Upper lobe of left lung (tissue), 4 donors: ENCODE data around the gene NACC1.

Source experiments
- CTCF ChIP-seq, 6 experiments: fragments of 450-650 bp in 4 of 6; fragments of 200-600 bp in 2 of 6; sonication (generic) in 2 of 6; IDR thresholded peaks; one replicate each; pipeline ENCODE4 v1.5.1; 2016 to 2019; ENCODE audit warnings: antibody characterized with exemption in 6 of 6
- POLR2A ChIP-seq, 4 donors: fragments of 450-650 bp; IDR thresholded peaks; one replicate each; pipeline ENCODE4 v1.5.1; 2016 to 2017; ENCODE audit warnings: antibody characterized with exemption in 4 of 4, mild to moderate bottlenecking in 2 of 4
- POLR2AphosphoS5 ChIP-seq, 2 donors: sonication (generic); formaldehyde crosslinking; IDR thresholded peaks; one replicate each; pipeline ENCODE4 v1.5.1; 2017; ENCODE audit warnings: antibody characterized with exemption in 2 of 2

DNA sequence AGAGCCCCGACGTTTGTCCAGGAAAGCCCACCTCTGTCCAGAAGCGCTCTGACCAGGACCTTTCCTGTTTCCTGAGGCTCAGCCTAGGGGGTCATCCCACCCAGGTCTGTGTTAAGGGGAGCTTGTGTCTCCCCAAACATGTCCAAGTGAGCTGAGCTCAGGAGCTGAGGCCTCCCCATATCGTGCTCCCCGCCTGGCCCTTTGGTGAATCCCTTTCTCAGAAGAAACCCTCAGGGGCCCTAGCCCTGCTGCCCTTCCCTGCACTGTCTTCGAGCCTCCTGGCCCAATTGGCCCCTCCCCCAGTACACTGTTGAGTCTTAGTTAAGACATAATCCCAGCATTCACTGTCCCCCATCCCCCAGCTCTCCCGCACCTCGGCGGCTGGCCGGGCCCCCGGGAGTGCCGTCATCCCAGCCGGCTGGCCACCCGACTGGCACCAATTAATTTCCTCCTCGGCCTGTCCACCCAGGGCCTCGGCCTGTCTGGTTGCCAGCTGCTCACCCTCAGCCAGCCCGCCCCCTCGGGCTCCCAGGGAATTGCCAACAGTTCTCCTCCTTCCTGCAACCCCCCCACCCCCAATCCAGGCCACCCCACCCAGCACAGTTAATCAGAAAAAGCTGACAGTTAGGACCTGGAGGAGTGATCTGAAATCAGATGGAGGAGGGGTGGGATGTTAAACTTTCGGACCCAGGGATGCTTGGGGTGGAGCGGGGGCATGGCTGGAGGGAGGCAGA, 45.7 kb downstream of the NACC1 start:
- TF ChIP-seq CTCF (IDR thresholded peaks at IDR 0.05) (no peak), POLR2A (IDR thresholded peaks at IDR 0.05) (peak in 2 of 4 donors; percentile 13 to 28), POLR2AphosphoS5 (IDR thresholded peaks at IDR 0.05) (peak; percentile 40 to 78)
